GM20431 (cell line): ENCODE measurements around the gene CTNNA3.

Experiments
- in situ Hi-C: fragments of 300-500 bp; cut with MseI, MboI; formaldehyde crosslinking; loops from one replicate; pipeline ENCODE4 v1.15.0; 2020; ENCODE audit warnings: low sequenced_read_pairs; ENCODE audit not compliant: unreplicated experiment

The CTNNA3 gene

DNA sequence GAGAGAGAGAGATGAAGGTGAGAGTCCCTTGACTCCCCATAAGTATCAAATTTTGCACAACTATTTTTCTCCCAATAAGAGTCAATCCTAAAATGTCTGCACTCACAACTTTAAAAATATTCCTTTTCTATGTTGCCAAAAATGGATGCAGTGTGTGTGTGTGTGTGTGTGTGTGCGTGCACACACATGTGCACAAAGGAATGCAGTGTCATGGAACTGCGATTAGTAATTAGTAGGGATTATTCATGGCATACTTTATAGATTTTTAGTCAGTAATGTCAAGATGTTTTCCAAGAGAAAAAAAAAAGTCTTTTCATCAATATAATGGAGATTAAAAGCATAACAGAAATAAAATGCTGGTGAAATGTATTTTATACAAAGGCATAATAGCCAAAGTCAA is 949.3 kb downstream of the CTNNA3 start:
- in situ Hi-C loops, result no loop called here

DNA sequence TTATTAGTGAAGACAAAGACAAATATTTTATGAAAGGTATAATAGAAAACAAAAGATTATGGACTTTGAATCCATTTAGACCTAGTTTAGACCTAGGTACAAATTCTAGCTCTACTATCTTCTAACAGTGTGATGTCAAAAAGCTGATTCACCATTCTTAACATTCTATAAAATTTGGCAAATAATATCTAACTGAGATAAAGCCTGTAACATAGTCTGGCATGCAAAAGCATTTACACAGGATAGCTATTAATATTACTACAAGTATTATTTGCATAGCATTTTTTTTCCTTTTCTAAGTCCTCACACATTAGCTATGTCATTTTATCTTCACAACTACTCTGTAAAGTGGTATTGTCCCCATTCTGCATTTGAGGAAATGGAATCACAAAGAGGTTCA is 949.7 kb downstream of the CTNNA3 start:
- in situ Hi-C loops, result no loop called here

DNA sequence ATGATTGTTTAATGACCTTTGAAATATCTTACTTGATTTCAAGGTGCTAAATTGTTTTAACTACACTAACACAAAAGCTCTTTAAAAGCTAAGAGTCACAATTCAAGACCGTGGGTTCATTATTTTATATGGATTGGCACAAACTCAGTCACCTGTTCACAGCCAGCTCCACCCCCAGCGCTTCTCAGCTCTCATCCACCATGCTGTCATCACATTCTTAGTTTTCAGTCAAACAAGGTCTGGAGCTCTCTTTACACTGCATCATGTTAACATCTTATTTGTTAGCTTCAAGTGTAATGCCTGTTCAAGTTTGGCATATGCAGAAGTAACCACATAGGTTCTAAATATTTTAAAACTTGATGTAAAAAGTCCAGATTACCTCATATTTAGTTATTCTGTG is 951.1 kb downstream of the CTNNA3 start:
- in situ Hi-C loops, result no loop called here

DNA sequence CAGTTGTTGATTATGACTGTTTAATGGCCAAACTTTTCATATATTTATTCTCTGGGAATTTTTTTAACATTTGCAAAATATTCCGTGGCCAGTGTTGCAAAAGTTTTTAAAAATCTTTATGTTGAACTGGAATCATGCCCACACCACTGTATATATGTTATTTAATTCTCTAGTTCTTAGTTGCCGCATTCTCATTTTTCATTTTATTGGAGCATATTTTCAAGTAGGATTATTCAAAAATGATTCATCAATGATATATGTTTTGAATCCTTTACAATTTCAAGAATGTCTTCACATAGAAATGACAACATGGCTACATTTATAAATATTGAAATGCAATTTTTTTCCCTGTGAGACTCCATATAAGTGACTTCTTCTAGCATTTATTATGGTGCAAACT is 958.8 kb downstream of the CTNNA3 start:
- in situ Hi-C loops, result no loop called here

DNA sequence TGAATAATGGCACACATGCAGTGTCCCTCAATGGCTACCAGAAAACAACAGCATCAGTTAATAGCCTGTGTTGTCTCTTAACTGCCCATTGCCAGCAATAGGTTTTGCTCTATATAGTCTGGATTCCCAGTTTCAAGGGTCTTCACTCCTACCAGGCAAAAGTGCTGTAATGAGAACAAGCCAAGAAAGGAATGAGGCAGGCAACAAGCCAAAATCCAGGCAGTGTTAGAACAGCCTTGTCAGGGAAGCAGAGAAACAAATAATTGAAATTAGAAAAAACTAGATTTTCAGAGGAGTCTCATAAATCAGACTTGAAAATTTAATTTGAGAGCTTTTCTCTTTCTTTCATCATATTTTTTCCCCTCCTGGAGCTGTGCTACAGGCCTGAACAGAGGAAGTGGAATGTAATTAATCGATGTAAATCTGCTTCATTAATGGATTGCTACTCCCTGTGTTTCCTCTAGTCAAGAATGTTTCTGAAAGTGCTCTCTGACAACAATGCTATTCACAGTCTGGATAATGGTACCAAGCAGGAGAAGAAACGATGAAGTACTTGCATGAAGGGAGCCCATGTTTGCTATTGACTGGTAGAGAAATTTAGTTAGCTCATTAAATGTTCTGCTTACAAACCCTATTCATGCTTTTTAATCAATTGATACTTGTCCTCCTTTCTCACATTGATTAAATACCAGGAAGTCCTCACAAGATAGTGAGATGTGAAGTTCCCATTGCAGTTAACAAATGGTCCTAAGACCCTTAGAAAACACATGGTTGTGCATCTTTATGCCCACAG is 972.2 kb downstream of the CTNNA3 start:
- in situ Hi-C loops, result no loop called here

DNA sequence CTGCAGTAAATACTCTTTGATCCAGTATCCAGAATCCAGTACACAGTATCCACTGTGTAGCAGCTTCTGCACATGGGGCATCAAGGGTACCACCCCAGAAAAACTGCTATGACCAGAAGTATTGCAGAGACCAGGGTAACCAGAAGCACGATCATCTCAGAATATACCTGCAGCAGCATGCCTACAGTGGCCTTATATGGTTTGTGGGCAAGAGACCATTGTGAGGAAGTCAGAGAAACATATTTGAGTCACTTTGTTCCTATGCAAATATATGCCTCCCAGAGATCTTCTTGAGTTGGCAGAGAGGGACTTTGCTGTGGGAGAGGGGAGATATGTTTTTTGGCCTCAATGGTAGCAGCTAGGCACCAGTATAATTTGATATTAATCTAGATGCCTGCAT is 976.5 kb downstream of the CTNNA3 start:
- in situ Hi-C loops, result no loop called here

DNA sequence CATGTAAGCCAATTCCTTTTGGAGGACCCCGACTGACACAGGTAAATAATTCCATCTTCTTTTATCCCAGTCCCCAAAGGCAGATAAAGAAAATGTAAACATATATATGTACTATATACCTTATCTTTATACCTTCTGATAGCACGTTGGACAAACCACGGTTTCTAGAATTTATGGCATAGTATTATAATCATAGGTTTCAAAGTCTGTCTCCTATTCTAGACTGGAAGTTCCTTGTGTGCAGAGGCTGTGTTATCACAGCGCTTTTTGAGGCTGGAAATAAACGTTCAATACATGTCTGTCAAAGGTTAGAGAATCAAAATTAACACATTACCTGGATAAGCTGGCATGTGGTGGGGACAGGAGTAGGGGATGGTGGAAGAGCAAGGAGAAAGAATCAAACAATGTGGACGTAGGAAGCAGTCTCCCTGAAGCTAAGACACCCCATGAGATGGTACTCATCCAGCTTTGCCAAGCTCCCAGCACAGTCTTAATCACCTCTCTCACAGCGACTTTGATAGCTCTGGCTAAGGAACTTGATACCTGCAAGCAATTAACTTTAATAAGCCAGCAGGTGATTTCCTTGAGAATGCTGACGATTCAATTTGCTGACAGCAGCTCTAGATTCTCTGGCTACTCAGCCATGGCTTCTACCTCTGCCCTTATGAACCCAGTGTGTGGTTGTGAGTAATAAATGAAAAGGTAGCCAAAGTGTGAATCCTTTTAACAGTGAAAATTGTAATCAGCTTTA is 978.6 kb downstream of the CTNNA3 start:
- in situ Hi-C loops, result no loop called here

DNA sequence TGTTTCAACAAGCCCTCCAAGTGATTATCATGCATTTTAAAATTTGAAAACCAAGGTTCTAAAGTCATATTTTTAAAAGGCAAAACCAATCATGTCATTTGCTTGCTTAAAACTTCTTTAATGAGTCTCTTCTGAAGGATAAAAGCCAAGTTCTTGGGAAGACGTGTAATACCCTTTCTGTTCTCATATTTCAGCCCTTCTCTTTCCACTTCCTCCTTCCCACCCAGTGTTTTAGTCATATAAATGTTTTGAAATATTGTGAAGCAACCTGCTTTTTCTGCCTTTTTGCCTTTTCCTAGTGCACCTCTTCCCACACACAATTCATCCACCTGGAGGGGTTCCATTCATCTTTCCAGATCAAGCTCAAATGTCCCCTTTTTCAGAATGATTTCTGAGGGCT is 981.3 kb downstream of the CTNNA3 start:
- in situ Hi-C loops, result no loop called here

DNA sequence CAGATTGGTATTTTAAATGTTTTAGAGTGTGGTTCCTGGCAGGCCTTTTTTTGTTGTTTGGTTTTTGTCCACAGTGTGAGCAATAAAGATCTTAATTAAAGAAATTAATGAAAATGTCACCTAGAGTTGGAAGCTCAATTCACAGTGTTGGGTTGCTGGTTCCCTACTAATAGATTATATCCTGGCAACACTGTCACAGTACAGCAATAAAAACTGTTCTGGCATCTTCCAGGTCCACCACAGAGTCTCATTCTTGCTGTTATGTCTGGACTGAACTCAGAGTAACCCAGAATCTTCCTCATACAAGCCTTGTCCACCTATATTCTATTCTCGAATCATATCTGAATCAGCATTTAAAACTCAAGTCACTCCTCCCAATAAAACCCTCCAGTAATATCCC is 982.6 kb downstream of the CTNNA3 start:
- in situ Hi-C loops, result no loop called here

DNA sequence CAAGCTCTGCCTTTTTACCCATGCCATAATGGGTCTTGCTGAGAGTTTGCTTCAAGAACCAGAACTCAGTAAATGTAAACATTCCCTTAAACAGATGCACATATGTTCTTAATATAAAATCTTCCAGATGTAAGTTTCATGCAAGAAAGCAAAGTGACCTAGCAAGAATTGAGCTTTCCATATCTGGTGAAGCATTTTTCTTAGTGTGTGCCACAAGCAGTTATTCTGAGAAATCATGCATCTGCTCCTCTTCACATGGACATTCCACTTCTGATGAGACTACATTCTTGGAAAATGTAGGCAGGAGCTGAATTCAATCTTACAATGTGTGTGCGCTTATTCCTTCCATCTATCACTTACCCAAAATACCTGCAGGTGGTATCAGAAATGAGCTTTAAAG is 997.9 kb downstream of the CTNNA3 start:
- in situ Hi-C loops, result no loop called here

DNA sequence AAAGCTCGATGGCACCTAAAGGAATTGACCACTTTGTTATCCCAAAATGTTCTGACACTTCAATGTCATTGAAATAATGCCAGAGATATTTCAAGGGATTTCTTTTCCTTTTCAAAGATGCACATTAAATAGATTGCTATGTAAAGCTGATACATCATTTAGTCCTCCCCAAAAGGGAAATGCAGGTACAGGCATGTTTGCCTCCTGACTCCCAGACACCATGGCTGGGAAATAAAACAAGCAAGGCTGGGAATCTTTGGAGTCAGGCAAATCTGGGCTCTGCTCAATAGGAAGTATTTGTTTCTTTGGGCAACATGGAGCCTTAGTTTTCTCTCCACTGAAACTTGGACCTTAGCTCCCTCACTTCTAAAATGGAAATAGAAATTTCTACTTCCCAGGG is 1000.9 kb downstream of the CTNNA3 start:
- in situ Hi-C loops, result no loop called here

DNA sequence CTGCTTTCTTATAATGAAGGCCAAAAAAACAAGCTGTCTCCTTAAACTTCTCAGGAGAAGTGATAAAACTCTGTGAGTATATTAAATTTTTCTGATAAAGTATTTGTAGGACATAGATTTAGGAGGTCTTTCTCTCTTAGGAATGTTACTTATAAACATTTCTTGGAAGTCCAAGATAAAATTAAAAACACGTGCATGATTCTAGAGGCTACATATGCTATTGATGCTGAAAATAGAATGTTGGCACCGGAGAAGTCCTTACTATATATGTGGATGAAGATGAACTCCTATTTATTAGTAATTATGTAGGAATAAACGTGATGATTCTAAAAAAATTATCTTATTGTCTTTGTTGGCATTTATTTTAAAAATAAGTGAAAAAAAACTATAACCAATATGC is 1011.4 kb downstream of the CTNNA3 start:
- in situ Hi-C loops, result no loop called here

DNA sequence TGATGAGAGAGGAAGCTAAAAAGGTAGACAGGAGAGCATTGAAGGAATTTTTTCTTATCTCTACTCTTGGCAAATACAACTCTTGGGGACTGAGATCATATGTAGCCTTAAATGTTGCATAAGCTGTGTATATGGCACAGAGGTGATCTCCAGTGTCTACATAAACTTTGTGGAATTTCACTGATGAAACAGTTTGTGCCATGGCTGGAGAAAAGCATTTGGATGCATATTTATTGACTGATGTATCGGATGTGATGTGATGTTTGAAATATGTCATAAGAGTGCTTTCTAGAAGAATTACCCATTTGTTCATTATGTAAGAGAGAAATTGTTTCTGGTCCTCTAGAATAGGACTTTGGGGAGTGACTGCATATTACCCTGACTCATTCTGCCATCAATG is 1015.1 kb downstream of the CTNNA3 start:
- in situ Hi-C loops, result no loop called here

DNA sequence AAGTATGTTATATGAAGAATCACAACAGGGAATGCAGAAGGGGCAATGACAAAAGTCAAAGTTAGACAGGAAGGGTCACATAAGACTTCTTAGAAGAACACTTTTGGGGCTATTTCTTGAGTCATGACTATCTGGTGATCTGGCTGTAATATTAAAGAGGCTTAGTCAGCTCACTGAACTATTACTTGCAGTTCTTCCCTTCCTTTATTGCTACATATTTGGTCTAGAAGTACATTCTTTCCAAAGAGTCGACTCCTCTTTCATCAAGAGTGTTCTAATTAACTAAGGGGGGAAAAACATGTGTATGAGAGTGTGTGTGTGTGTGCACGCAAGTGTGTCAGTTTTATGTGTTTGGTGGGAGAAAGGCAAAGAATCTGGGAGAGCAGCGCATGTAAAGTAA is 1017.5 kb downstream of the CTNNA3 start:
- in situ Hi-C loops, result no loop called here

DNA sequence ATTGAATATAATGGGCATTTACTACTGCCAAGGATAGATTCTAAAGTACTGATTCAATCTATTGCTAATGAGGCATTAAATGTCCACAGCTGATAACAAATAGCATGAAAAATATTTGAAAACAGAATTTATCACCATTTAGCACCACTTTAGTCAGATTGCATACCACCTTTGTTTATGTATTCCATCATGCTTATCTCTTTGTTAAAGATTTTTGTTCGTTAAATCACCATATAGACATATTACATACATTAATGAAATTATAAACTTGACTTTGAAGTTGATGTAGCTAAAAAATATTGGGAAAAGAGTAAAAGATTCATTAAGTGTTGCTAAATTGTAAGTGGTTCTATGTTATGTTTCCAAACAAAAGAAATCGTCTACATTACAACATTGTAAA is 1022.9 kb downstream of the CTNNA3 start:
- in situ Hi-C loops, result no loop called here

DNA sequence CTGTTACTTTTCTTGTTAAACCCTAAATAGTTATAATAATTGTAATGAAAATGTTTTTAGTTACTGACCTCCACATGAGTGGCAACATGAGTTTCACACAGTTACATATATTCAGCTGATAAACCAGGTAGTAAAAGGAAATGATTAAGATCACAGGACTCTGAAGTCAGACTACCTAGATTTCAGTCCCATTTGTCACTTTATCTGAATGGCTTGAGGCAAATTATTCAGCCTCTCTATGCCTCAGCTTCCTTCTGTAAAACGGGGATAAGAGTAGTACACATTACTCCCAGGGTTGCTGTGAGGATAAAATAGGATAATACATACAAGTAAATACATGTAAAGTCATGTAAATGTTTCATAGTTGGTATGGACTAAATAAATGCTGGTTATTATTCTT is 1024.4 kb downstream of the CTNNA3 start:
- in situ Hi-C loops, result no loop called here

DNA sequence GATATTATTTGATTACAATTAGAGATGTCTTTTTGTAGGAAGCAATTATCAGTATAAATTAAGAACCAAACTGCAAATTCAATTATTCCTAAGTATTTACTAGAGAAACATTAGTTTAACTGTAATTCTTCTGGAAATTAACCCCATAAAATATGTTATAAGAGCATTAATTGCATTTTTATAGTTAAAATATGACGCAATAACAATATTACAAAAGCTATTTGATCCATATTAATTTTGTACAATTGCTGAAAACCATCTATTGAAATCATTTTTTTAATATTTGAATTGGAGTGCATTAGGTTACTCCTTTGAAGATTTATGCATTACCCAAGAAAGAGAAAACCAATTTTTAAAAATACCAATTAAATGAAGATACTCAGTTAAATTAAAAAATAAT is 1024.9 kb downstream of the CTNNA3 start:
- in situ Hi-C loops, result no loop called here

DNA sequence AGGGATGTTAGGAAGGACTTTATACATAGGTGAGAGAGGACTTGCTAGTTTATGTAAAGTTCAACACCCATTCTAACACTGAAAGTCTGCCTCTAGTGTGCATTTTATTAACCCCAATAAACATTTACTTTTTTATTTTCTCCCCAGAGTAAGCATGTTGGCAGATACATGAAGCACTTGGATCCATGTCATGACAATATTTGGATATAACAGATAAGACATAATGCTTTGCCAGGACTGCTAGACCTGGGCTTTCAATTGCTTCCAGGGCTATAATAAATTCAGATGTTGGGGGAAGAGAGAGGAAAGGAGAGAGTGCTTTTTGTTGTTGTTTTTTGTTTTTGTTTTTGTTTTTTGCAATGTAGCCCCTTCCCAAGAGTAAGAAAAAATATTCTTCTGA is 1039.5 kb downstream of the CTNNA3 start:
- in situ Hi-C loops, result no loop called here

DNA sequence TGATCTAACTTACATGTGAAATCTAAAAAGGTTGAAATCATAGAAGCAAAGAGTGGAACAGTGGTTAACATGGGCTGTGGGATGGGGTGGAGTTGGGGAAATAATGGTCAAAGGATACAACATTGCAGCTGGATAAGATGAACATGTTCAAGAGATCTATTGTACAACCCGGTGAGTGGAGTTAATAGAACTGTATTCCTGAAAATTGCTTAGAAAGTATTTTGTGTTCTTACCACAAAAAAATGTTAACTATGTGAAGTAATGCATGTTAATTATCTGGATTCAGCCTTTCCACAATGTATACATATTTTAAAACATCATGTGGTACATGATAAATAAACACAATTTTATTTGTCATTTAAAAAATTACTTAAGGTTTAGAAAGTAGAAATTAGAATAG is 1041.1 kb downstream of the CTNNA3 start:
- in situ Hi-C loops, result no loop called here

DNA sequence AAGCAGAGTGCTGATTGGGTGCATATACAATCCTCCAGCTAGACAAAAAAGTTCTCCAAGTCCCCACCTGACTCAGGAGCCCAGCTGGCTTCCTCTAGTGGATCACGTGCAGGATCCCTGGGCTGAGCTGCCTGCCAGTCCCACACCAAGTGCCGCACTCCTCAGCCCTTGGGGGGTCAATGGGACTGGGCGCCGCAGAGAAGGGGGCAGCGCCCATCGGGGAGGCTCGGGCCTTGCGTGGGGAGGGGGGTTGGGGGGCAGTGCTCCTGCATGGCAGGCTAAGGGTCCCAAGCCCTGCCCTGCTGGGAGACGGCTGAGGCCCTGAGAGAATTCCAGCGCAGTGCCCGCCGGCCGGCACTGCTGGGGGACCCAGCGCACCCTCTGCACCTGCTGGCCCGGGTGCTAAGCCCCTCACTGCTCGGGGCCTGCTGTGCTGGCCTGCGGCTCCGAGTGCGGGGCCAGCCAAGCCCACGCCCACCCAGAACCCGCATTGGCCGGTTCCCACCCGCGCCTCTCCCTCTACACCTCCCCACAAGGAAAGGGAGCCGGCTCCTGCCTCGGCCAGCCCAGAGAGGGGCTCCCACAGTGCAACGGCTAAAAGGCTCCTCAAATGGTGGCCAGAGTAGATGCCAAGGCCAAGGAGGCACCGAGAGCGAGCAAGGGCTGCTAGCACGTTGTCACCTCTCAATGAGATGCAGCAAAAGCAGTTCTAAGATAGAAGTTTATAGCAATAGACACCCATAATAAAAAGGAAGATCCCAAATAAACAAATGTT is 1044.5 kb downstream of the CTNNA3 start:
- in situ Hi-C loops, result no loop called here

DNA sequence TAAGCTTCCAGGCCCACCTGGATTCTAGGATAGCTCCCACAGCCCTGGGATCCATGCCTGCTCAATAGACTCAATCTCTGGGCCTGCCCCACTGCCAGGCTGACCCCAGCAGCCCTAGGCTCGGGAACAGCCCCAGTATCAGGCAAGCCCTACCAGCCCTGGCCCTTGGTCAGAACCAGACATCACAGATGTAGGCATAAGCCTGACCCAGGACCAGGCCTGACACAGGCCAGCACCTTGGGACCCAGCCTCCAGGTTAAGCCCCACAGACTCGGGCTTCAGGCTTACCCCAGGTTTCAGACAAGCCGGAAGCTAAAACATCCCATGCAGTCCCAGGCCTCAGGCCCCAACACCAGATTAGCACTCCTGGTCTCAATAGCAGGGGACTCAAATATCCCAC is 1046.4 kb downstream of the CTNNA3 start:
- in situ Hi-C loops, result no loop called here
